Esophagus muscularis mucosa (tissue), 4 donors: ENCODE results near the gene GABRA5.

Source experiments
- EP300 ChIP-seq: sonication (generic); formaldehyde crosslinking; IDR thresholded peaks from one replicate; pipeline ENCODE4 v1.6.1; 2017; ENCODE audit warnings: antibody characterized with exemption
- POLR2A ChIP-seq: fragments of 450-650 bp; IDR thresholded peaks from one replicate; pipeline ENCODE4 v1.6.1; 2017; ENCODE audit warnings: antibody characterized with exemption, moderate library complexity, mild to moderate bottlenecking, low read depth
- POLR2AphosphoS5 ChIP-seq, 2 donors: sonication (generic); formaldehyde crosslinking; IDR thresholded peaks; one replicate each; pipeline ENCODE4 v1.6.1; 2017; ENCODE audit warnings: antibody characterized with exemption in 2 of 2
- TF ChIP-seq, protein P1 (sequence below), 3 experiments: fragments of 200-600 bp in 2 of 3; fragments of 450-650 bp in 1 of 3; sonication (generic) in 2 of 3; IDR thresholded peaks; one replicate each; pipeline ENCODE4 v1.5.1; 2017 to 2019; ENCODE audit warnings: antibody characterized with exemption in 3 of 3, mild to moderate bottlenecking in 2 of 3, moderate library complexity in 1 of 3

GRCh38 chr15:26888761-26889160, 21.9 kb downstream of the GABRA5 start:
- TF ChIP-seq, protein P1, sequence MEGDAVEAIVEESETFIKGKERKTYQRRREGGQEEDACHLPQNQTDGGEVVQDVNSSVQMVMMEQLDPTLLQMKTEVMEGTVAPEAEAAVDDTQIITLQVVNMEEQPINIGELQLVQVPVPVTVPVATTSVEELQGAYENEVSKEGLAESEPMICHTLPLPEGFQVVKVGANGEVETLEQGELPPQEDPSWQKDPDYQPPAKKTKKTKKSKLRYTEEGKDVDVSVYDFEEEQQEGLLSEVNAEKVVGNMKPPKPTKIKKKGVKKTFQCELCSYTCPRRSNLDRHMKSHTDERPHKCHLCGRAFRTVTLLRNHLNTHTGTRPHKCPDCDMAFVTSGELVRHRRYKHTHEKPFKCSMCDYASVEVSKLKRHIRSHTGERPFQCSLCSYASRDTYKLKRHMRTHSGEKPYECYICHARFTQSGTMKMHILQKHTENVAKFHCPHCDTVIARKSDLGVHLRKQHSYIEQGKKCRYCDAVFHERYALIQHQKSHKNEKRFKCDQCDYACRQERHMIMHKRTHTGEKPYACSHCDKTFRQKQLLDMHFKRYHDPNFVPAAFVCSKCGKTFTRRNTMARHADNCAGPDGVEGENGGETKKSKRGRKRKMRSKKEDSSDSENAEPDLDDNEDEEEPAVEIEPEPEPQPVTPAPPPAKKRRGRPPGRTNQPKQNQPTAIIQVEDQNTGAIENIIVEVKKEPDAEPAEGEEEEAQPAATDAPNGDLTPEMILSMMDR (IDR thresholded peaks at IDR 0.05) = no peak
- TF ChIP-seq EP300 (no peak), POLR2A (no peak), POLR2AphosphoS5 (IDR thresholded peaks at IDR 0.05) (no peak)
